Karpas-422 (cell line): ENCODE data around the gene RAB11FIP4. TPM values are rescaled to one million over a fixed set of nuclear protein-coding genes. Genes with fewer than 3 reads are reported as not detected.

Source experiments
- DNase-seq: peaks from one replicate; pipeline ENCODE4 v3.0.0-alpha.2; 2015
- H2AFZ ChIP-seq: fragments of 200-600 bp; sonication (generic); 2 replicates; pipeline ENCODE4 v1.6.1; 2014; ENCODE audit warnings: antibody characterized with exemption, low read length, mixed read lengths
- H3K27ac ChIP-seq: fragments of 200-600 bp; sonication (generic); 2 replicates; pipeline ENCODE4 v1.5.1; 2014; ENCODE audit warnings: mild to moderate bottlenecking, low read length, moderate library complexity
- H3K27me3 ChIP-seq: fragments of 200-600 bp; sonication (generic); 2 replicates; pipeline ENCODE4 v1.6.1; 2014; ENCODE audit warnings: low read length, mixed read lengths
- H3K36me3 ChIP-seq: fragments of 200-600 bp; sonication (generic); 2 replicates; pipeline ENCODE4 v1.6.1; 2014; ENCODE audit warnings: low read length, mixed read lengths; ENCODE audit not compliant: insufficient read depth
- H3K4me1 ChIP-seq: fragments of 200-600 bp; sonication (generic); 2 replicates; pipeline ENCODE4 v1.6.1; 2014; ENCODE audit warnings: mild to moderate bottlenecking, low read length, mixed read lengths
- H3K4me2 ChIP-seq: fragments of 200-600 bp; sonication (generic); 2 replicates; pipeline ENCODE4 v1.6.1; 2014; ENCODE audit warnings: low read length, low read depth, mild to moderate bottlenecking; ENCODE audit not compliant: poor library complexity, severe bottlenecking
- H3K4me3 ChIP-seq: fragments of 200-600 bp; sonication (generic); 2 replicates; pipeline ENCODE4 v1.5.1; 2014; ENCODE audit warnings: mild to moderate bottlenecking, antibody characterized with exemption, low read length, mixed read lengths
- H3K79me2 ChIP-seq: fragments of 200-600 bp; sonication (generic); 2 replicates; pipeline ENCODE4 v1.6.1; 2014; ENCODE audit warnings: mild to moderate bottlenecking, low read length, mixed read lengths
- H3K9ac ChIP-seq: fragments of 200-600 bp; sonication (generic); 2 replicates; pipeline ENCODE4 v1.6.0; 2014; ENCODE audit warnings: low read length
- H3K9me2 ChIP-seq: fragments of 200-600 bp; sonication (generic), shearing (Covaris generic); replicated peaks from 2 replicates; pipeline ENCODE4 v1.6.0; 2014; ENCODE audit warnings: mild to moderate bottlenecking, low read length, moderate library complexity; ENCODE audit not compliant: insufficient read depth
- H3K9me3 ChIP-seq: fragments of 300-700, 200-600 bp; sonication (generic); 2 replicates; pipeline ENCODE4 v1.6.1; 2014; ENCODE audit warnings: low read length, mixed read lengths
- H4K20me1 ChIP-seq: fragments of 200-600 bp; sonication (generic); 2 replicates; pipeline ENCODE4 v1.6.1; 2014; ENCODE audit warnings: mild to moderate bottlenecking, antibody characterized with exemption, low read length, low read depth; ENCODE audit not compliant: insufficient read depth
- total RNA-seq: library from RNA; depleted of rRNA; stranded (reverse); fragments of >200 nt; shearing (Covaris generic); gene quantifications from 2 replicates; pipeline ENCODE4 v1.2.3, GENCODE V29; 2014; ENCODE audit warnings: low replicate concordance

The RAB11FIP4 gene
- total RNA-seq, 1 experiment from 2014 or later = 3.6 TPM

- Histone ChIP-seq H3K79me2 (no peaks in the 10 kb centered on the region), H3K4me1 (peaks cover 20% of the 10 kb centered on the region), H3K9ac (no peak overlapping the region), H3K4me3 (no peak overlapping the region), H3K27me3 (no peaks in the 10 kb centered on the region), H3K9me2 (no peaks in the 10 kb centered on the region), H3K9me3 (no peaks in the 10 kb centered on the region), H4K20me1 (no peaks in the 10 kb centered on the region), H3K4me2 (no peak overlapping the region), H2AFZ (no peak overlapping the region), H3K27ac (no peak overlapping the region), H3K36me3 (no peaks in the 10 kb centered on the region)
- DNase-seq = no peak
Measured at GRCh38 chr17:31511580-31511979, 120.1 kb downstream of the RAB11FIP4 start.

- no peaks in the 10 kb centered on the region for H3K27me3 ChIP-seq
- no peak overlapping the region for H3K9ac ChIP-seq
- H2AFZ ChIP-seq = no peak overlapping the region
- H3K9me3 ChIP-seq = no peaks in the 10 kb centered on the region
- peaks cover 20% of the 10 kb centered on the region for H3K4me1 ChIP-seq
- no peak for DNase-seq
- no peaks in the 10 kb centered on the region for H3K79me2 ChIP-seq
- H3K9me2 ChIP-seq = no peaks in the 10 kb centered on the region
- no peak overlapping the region for H3K4me2 ChIP-seq
- H3K36me3 ChIP-seq = no peaks in the 10 kb centered on the region
- H3K27ac ChIP-seq = no peak overlapping the region
- no peak overlapping the region for H3K4me3 ChIP-seq
- H4K20me1 ChIP-seq = no peaks in the 10 kb centered on the region
Measured at GRCh38 chr17:31512104-31512740, 120.7 kb downstream of the RAB11FIP4 start.

GRCh38 chr17:31512796-31513195 is 121.3 kb downstream of the RAB11FIP4 start:
- no peak overlapping the region for H3K4me3 ChIP-seq
- no peak overlapping the region for H3K4me2 ChIP-seq
- H3K27me3 ChIP-seq = no peaks in the 10 kb centered on the region
- H3K36me3 ChIP-seq = no peaks in the 10 kb centered on the region
- no peak overlapping the region for H3K9ac ChIP-seq
- DNase-seq = no peak
- H3K9me2 ChIP-seq = no peaks in the 10 kb centered on the region
- H3K9me3 ChIP-seq = no peaks in the 10 kb centered on the region
- H2AFZ ChIP-seq = no peak overlapping the region
- H3K4me1 ChIP-seq = peaks cover 20% of the 10 kb centered on the region
- H4K20me1 ChIP-seq = no peaks in the 10 kb centered on the region
- H3K27ac ChIP-seq = no peak overlapping the region
- H3K79me2 ChIP-seq = no peaks in the 10 kb centered on the region

- H3K79me2 ChIP-seq = no peaks in the 10 kb centered on the region
- H4K20me1 ChIP-seq = no peaks in the 10 kb centered on the region
- no peaks in the 10 kb centered on the region for H3K36me3 ChIP-seq
- peaks cover 9% of the 10 kb centered on the region for H3K4me1 ChIP-seq
- no peaks in the 10 kb centered on the region for H3K27me3 ChIP-seq
- H2AFZ ChIP-seq = no peak overlapping the region
- no peaks in the 10 kb centered on the region for H3K9me2 ChIP-seq
- H3K4me3 ChIP-seq = no peak overlapping the region
- no peak for DNase-seq
- H3K9ac ChIP-seq = no peak overlapping the region
- H3K4me2 ChIP-seq = no peak overlapping the region
- H3K9me3 ChIP-seq = no peaks in the 10 kb centered on the region
- H3K27ac ChIP-seq = no peak overlapping the region
Measured at GRCh38 chr17:31513731-31514427, 122.4 kb downstream of the RAB11FIP4 start.

- Histone ChIP-seq H2AFZ (no peak overlapping the region), H3K4me1 (no peaks in the 10 kb centered on the region), H3K9me3 (no peaks in the 10 kb centered on the region), H3K4me3 (no peak overlapping the region), H3K9me2 (no peaks in the 10 kb centered on the region), H3K9ac (no peak overlapping the region), H4K20me1 (no peaks in the 10 kb centered on the region), H3K27me3 (no peaks in the 10 kb centered on the region), H3K79me2 (no peaks in the 10 kb centered on the region), H3K4me2 (no peak overlapping the region), H3K27ac (no peak overlapping the region), H3K36me3 (no peaks in the 10 kb centered on the region)
- no peak for DNase-seq
Measured at GRCh38 chr17:31515267-31515666, 123.8 kb downstream of the RAB11FIP4 start.

- Histone ChIP-seq H2AFZ (no peak overlapping the region), H3K9me2 (no peaks in the 10 kb centered on the region), H3K9me3 (no peaks in the 10 kb centered on the region), H4K20me1 (no peaks in the 10 kb centered on the region), H3K4me1 (no peaks in the 10 kb centered on the region), H3K4me2 (no peak overlapping the region), H3K9ac (no peak overlapping the region), H3K4me3 (no peak overlapping the region), H3K36me3 (no peaks in the 10 kb centered on the region), H3K79me2 (no peaks in the 10 kb centered on the region), H3K27me3 (no peaks in the 10 kb centered on the region), H3K27ac (no peak overlapping the region)
- no peak for DNase-seq
Measured at GRCh38 chr17:31517524-31517923, 126.0 kb downstream of the RAB11FIP4 start.

GRCh38 chr17:31518478-31518877 is 127.0 kb downstream of the RAB11FIP4 start:
- Histone ChIP-seq H3K4me2 (no peak overlapping the region), H3K79me2 (no peaks in the 10 kb centered on the region), H2AFZ (no peak overlapping the region), H3K36me3 (no peaks in the 10 kb centered on the region), H3K9me2 (no peaks in the 10 kb centered on the region), H3K9me3 (no peaks in the 10 kb centered on the region), H4K20me1 (no peaks in the 10 kb centered on the region), H3K27me3 (no peaks in the 10 kb centered on the region), H3K9ac (no peak overlapping the region), H3K4me1 (no peaks in the 10 kb centered on the region), H3K4me3 (no peak overlapping the region), H3K27ac (no peak overlapping the region)
- no peak for DNase-seq

- H3K4me1 ChIP-seq = peaks cover 20% of the 10 kb centered on the region
- no peak for DNase-seq
- no peaks in the 10 kb centered on the region for H3K36me3 ChIP-seq
Measured at GRCh38 chr17:31521632-31522283, 130.3 kb downstream of the RAB11FIP4 start.

More at GRCh38 chr17:31521632-31522283, 130.3 kb downstream of the RAB11FIP4 start:
- H2AFZ ChIP-seq = no peak overlapping the region
- H4K20me1 ChIP-seq = no peaks in the 10 kb centered on the region
- H3K4me3 ChIP-seq = no peak overlapping the region
- H3K27me3 ChIP-seq = no peaks in the 10 kb centered on the region
- no peak overlapping the region for H3K4me2 ChIP-seq
- no peaks in the 10 kb centered on the region for H3K9me2 ChIP-seq
- no peak overlapping the region for H3K27ac ChIP-seq
- no peaks in the 10 kb centered on the region for H3K79me2 ChIP-seq
- H3K9me3 ChIP-seq = no peaks in the 10 kb centered on the region
- H3K9ac ChIP-seq = no peak overlapping the region
